K562 (cell line): ENCODE data around the gene PDLIM4.

Source experiments
- HNRNPL ChIP-seq: fragments of 200-400 bp; formaldehyde crosslinking; IDR thresholded peaks from 2 replicates; pipeline ENCODE4 v1.6.1; 2017; ENCODE audit warnings: low read depth, mild to moderate bottlenecking, low read length
- JUND ChIP-seq, 2 experiments: IDR thresholded peaks; 2 replicates in 1 of 2; 3 replicates in 1 of 2; pipeline ENCODE4 v1.6.1; 2011; ENCODE audit warnings: borderline replicate concordance in 2 of 2, low read depth in 2 of 2, low read length in 2 of 2, improper control_type of control experiment in 1 of 2, missing biosample characterization in 1 of 2, missing genetic modification characterization in 1 of 2, missing genetic modification reagents in 1 of 2
- NFYB ChIP-seq: IDR thresholded peaks from 2 replicates; pipeline ENCODE4 v1.6.1; 2011; ENCODE audit warnings: mild to moderate bottlenecking, moderate library complexity; ENCODE audit not compliant: insufficient read length; ENCODE audit errors: extremely low read depth
- TF ChIP-seq, protein P1 (sequence below), 3 experiments: IDR thresholded peaks in 2 of 3; conservative IDR thresholded peaks in 1 of 3; 2 replicates each; pipeline ENCODE4 v1.5.1; 2011 to 2012; ENCODE audit warnings: low read length in 3 of 3, mild to moderate bottlenecking in 3 of 3, control low read depth in 2 of 3, improper control_type of control experiment in 1 of 3, inconsistent platforms in 1 of 3, low read depth in 1 of 3, mixed read lengths in 1 of 3, moderate library complexity in 1 of 3; ENCODE audit not compliant: insufficient read depth in 2 of 3

DNA sequence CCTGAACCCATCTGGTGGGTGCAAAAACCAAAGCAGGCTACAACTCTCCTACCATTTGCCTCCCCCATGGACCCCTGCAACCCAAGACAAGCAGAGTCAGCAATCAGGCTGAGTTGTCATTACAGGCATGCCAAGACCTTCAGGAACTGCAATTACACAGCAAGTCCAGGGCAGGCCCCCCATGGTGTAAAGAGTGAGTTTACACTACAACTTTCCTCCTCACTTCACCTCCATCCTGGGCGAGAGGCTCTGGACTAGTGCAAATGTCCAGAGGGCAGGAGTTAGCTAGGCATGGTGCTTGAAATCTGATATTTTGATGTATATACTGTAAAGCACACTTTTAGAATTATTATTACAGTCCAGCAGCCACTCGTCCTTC is 22.8 kb upstream of the PDLIM4 start:
- TF ChIP-seq NFYB (no peak), HNRNPL (no peak), JUND (IDR thresholded peaks at IDR 0.05; ENCODE audit: borderline replicate concordance, low read depth, low read length) (no peak), JUND (tag; IDR thresholded peaks at IDR 0.05; ENCODE audit: borderline replicate concordance, low read depth, low read length) (no peak)
- TF ChIP-seq, protein P1, sequence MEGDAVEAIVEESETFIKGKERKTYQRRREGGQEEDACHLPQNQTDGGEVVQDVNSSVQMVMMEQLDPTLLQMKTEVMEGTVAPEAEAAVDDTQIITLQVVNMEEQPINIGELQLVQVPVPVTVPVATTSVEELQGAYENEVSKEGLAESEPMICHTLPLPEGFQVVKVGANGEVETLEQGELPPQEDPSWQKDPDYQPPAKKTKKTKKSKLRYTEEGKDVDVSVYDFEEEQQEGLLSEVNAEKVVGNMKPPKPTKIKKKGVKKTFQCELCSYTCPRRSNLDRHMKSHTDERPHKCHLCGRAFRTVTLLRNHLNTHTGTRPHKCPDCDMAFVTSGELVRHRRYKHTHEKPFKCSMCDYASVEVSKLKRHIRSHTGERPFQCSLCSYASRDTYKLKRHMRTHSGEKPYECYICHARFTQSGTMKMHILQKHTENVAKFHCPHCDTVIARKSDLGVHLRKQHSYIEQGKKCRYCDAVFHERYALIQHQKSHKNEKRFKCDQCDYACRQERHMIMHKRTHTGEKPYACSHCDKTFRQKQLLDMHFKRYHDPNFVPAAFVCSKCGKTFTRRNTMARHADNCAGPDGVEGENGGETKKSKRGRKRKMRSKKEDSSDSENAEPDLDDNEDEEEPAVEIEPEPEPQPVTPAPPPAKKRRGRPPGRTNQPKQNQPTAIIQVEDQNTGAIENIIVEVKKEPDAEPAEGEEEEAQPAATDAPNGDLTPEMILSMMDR (IDR thresholded peaks at IDR 0.05 in 2 of 3, conservative IDR thresholded peaks at IDR 0.05 in 1 of 3; ENCODE audit: insufficient read depth in 2 of 3, low read depth in 1 of 3, low read length in 3 of 3), result no peak
